ENCODE measurements around the gene TMEM52B. TPM values are rescaled to one million over a fixed set of nuclear protein-coding genes. Genes with fewer than 3 reads are reported as not detected.
"Not testable (repeated sequence)": the region's sequence is repeated elsewhere in the genome, so short reads cannot be mapped to it uniquely, and the experiment has no call there.

TMEM52B gene
- total RNA-seq, 1 donor from 2014 or later = not detected

DNA sequence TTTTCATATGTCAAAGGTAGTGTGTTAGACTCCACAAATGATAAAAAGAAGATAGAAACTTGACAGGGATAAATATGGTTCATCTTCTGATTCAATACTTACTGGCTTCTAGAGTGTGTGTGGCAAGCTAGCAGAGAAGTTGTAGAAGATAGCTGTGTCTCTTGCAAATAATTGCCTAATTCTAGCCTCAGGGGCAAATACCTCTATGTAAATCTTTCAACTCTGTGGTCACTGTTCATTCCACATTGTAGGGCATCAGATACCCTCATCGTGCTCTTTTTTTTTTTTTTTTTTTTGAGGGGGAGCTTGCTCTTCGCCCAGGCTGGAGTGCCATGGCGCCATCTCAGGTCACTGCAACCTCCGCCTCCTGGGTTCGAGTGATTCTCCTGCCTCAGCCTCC is 8.6 kb upstream of the TMEM52B start:
- no peak for DNase-seq (ENCODE audit: extremely low read depth, low read depth, low spot score)

DNA sequence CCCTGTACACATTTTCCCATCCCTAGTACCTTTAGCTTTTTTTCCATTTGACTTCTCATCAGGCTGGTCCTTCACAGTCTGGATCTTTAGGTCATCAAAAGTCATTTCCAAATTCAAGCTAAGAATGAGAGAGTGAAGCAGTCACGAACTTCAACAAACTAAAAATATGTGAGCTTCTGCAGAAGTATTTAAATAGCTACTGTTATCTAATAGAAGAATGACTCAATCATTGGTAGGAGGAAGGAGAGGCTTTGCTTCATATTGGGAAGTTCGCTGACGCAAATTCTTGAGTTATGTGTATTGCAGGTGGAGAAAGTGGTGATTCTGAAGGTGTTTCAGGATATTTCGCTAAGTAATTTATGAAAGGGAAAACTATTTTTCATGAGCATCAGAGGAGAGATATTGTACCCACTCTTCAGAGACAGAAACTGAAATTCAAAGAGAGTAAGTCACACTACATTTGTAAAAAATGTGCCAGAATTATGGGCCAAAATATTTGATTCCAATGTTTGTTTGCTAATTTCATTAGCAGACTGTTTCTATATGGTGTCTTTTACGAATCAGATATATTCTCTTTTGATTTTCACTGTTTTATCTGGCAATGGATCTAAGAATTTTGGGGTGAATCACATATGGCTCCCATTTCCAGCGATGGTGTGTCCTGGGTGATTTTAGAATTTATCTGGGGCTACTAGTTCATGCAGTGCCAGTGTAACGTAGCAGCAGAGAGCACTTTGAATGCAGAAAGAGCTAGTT is 6.7 kb upstream of the TMEM52B start, which contains the start of gene OLR1:
OLR1 (minus strand) TSS at position 160 of the 756 bp plus-strand sequence; CDS start at position 105, 55 bp downstream.
- no peak for DNase-seq (ENCODE audit: extremely low read depth, low read depth, low spot score)

DNA sequence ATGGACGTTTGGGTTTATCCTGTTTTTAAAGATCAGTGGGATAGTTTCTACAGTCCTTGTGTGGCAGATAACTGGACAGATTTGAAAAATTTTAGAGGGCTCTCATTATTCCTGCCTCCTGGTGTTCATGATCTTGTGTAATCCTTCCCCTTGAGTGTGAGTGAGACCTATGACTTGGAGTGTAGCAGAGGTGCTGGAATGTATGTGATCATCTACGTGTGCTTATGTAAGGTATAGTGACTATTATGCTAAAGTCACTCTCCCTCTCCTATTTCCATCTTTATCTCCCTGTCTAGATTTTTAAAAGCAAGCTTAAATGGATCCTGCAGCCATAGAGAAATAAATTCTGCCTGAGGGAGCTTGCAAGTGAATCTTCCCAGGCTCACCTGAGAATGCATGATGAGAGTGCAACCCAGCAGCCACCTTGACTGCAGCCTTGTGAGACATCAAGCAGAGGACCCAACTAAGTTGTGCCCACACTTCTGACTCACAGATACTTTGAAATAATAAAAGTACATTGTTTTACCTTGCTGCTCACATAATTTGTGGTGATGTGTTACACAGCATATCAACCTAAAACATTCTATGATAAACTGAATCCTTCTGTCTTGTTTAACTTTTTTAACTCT is 3.7 kb upstream of the TMEM52B start:
- DNase-seq (ENCODE audit: extremely low read depth, low read depth, low spot score) = no peak

DNA sequence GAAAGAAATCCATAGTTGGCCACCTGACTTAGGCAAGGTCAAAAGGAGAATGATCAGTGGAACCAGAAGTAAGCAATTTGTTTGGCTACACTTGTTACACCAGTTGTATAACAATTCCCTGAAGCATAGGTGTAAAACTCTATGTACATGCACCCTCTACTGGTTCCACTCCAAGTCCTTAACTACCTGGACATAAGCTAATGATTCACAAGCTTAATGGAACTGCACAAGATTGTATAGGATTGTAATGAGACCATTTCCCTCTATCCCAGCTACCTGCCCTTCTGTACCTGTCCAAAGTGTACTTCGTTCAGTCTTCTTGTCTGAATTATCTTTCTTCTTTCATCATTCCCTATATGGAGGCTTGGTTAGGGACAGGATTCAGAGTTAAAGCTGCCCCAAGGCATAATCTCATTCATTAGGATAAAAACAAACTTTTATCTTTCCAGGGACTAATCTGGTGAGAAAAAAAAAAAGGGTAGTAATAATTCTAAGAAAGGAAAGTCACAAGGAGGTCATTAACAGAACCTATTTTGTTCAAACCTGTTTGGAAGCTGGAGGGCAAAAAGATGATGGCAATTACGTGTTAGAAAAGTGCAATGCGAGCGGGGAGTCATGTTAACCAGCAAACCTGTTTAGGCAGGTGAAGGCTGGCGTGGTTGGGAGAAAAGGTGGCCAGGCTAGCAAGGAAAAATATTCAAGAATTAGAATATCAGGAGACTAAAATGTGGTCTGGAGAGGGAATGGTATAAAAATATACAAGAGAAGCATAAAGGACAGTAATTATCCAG is 2.8 kb upstream of the TMEM52B start:
- DNase-seq (ENCODE audit: extremely low read depth, low read depth, low spot score) = no peak

DNA sequence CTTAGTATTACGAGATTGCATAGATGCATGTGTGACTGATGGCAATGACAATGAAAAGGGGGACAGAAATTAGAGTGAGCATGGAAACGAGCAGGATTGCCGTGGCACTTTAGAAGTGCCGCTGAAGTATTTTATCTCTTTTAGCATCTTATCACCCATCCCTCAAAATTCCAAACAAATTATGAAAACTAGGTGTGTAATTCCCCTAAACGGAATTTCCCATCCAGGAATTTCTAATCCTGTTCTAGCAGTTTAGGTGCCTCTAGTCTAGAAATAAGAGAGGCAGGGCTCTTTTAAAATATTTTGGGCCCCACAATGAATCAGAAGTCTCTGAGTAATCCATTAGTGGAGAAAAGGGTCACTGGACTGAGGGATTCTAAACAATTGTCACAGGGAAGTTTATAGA is 947 bp downstream of the TMEM52B start:
- DNase-seq (ENCODE audit: extremely low read depth, low read depth, low spot score) = no peak

DNA sequence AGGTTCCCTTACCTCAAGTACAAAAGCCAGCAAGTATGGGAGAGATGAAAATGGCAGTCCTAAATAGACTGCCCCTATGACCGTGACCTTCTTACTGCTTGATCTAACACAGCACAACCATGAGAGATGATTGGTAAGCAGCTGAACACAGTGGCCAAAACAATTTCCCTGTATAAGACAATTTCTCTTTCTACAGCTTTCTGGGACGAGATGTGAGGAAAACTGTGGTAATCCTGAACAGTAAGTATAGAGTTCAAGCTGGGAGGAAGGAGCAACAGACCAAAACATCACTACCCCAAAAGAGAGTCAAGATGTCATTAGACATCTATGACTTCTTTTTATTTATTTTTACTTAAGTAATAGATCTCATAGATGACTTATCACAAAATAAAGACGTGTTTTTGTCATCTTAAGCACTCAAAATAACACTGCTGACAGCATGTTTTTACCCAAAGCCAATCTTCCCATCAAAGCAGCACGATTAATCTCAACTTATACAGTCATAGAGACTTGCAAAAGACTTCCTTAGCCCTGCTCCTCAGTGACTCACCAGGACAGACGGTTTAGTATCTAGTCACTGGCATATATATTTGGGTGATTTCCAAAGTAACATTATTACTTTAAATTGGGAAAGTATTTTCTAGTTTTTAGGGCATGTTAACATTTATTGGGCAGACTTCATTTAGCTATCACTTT is 3.7 kb downstream of the TMEM52B start:
- DNase-seq (ENCODE audit: extremely low read depth, low read depth, low spot score) = no peak

GRCh38 chr12:10184261-10184843 is 5.5 kb downstream of the TMEM52B start:
- DNase-seq (ENCODE audit: extremely low read depth, low read depth, low spot score) = no peak

GRCh38 chr12:10186299-10186698 is 7.5 kb downstream of the TMEM52B start:
- no peak for DNase-seq (ENCODE audit: extremely low read depth, low read depth, low spot score)

- not testable (repeated sequence) for DNase-seq (ENCODE audit: extremely low read depth, low read depth, low spot score)
Observed at GRCh38 chr12:10186958-10187357, 8.1 kb downstream of the TMEM52B start.

- DNase-seq (ENCODE audit: extremely low read depth, low read depth, low spot score) = no peak
Observed at GRCh38 chr12:10189653-10190052, 10.8 kb downstream of the TMEM52B start.

- no peak for DNase-seq (ENCODE audit: extremely low read depth, low read depth, low spot score)
Observed at GRCh38 chr12:10190558-10191388, 11.9 kb downstream of the TMEM52B start.

DNA sequence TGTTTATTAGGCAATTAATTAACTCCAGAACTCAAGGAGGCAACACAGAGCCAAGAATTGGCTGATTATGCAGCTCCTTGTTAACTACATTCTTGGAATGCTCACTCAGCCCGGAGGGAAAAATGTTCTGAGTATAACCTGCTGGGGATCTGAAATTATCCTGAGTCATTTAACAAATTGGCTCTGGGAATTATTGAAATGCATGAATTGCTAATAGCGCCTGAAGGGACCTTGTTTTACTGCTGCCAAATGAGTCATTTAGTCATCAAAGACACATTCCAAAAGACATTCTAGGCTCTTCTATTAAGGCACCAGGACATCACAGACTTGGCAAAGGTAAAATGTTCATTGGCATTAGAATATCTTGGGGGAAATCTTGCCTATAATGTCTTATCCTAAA is 13.0 kb downstream of the TMEM52B start:
- no peak for DNase-seq (ENCODE audit: extremely low read depth, low read depth, low spot score)

DNA sequence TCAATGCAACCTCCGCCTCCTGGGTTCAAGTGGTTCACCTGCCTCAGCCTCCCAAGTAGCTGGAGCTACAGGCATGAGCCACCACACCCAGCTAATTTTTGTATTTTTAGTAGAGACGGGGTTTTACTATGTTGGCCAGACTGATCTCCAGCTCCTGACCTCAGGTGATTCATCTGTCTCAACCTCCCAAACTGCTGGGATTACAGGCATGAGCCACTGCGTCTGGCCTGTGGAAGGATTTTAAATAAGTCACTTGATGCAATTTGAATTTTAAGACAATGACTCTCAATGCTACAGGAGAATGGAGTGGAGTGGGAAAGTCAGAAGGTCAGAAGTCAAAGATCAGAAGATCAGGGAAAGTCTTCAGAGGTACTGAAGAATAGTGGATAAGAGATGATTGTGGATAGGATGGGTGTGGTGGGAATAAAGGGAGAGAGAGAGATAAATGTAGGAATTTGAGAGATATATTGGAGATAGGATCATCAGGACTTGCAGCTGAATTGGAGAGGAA is 15.4 kb downstream of the TMEM52B start:
- DNase-seq (ENCODE audit: extremely low read depth, low read depth, low spot score) = no peak

GRCh38 chr12:10196210-10196609 is 17.4 kb downstream of the TMEM52B start:
- no peak for DNase-seq (ENCODE audit: extremely low read depth, low read depth, low spot score)

- DNase-seq (ENCODE audit: extremely low read depth, low read depth, low spot score) = no peak
Observed at GRCh38 chr12:10197879-10198278, 19.0 kb downstream of the TMEM52B start.

DNA sequence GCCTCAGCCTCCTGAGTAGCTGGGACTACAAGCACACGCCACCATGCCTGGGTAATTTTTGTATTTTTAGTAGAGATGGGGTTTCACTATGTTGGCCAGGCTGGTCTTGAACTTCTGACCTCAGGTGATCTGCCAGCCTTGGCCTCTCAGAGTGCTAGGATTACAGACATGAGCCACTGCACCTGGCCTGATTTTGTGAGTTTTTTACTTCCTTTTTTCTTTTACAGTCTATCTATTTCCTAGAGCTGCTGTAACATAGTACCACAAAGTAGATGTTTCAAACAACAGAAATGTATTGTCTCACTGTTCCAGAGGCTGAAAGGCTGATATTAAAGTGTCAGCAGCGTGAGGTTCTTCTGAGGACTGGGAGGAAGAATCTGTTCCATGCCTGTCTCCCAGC is 25.7 kb downstream of the TMEM52B start:
- DNase-seq (ENCODE audit: extremely low read depth, low read depth, low spot score) = not testable (repeated sequence)

GRCh38 chr12:10205220-10205807 is 26.5 kb downstream of the TMEM52B start:
- DNase-seq (ENCODE audit: extremely low read depth, low read depth, low spot score) = no peak

DNA sequence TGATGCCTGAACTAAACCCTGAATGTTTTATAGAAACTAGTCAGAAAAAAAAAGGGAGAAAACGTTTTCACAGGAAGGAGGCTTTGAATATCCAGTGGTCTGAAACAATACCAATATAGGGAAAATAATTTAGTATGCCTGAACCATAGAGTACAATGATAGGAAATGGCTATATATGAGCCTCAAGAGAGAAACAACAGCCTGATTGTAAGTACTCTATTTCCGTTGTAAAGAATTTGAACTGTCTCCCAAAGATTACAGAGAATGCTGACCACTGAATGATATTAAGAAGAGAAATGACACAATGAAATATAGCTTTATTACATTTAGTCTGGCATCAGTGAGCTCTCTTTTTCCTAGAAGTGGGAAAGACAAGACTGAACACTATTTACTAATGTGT is 28.3 kb downstream of the TMEM52B start:
- no peak for DNase-seq (ENCODE audit: extremely low read depth, low read depth, low spot score)

- no peak for DNase-seq (ENCODE audit: extremely low read depth, low read depth, low spot score)
Observed at GRCh38 chr12:10210225-10210624, 31.4 kb downstream of the TMEM52B start.

All from glomerular endothelial cell (primary cell).